T-helper 9 cell (primary cell): ENCODE results near the gene TRPM8.
"Not testable (repeated sequence)": the region's sequence is repeated elsewhere in the genome, so short reads cannot be mapped to it uniquely, and the experiment has no call there.

Experiments used
- DNase-seq: peaks from one replicate; pipeline ENCODE4 v3.0.0-alpha.2; 2020

TRPM8 gene

GRCh38 chr2:233938676-233939370 is 21.6 kb downstream of the TRPM8 start:
- no peak for DNase-seq

DNA sequence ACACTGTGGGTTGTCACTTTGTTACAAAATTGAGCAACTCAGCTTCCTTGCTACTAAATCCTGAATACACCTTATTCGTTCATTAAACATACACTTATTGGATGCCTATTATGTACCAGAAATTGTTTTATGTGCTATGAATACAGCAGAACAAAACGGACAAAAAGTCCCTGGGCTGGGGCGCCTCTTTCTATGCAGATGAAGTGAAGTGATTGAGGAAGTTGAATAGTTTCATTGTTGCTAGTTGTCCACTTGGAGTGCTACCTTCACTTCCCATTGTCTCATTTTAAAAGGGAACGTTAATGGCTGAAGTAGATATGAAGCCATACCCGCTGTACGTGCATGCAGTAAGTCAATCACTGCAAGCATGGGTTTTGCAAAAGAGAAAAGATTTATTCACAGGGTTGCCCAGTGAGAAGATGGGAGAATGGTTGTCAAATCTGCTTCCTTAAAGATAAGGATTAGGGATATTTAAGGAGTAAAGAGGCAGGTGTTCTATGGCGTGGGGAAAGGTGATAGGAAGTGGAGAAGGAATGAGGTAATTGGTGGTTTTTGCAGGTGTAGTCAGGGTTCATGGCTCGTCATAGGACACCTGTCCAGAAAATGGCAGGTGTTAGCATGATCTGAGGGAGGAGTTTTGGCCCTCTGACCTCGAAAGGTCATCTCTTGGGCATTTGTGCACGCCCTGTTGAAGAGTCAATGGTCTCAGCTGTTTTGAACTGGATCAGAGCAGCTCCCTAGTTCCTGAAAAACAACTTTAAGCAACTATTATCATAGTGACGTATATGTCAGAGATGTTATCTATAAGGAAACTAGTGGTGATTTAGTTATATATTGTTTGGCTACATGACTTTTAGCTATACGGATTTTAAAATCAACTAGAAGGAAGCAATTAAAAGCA is 23.5 kb downstream of the TRPM8 start:
- DNase-seq: no peak

- DNase-seq: no peak
Observed at GRCh38 chr2:233942731-233943130, 25.6 kb downstream of the TRPM8 start.

DNA sequence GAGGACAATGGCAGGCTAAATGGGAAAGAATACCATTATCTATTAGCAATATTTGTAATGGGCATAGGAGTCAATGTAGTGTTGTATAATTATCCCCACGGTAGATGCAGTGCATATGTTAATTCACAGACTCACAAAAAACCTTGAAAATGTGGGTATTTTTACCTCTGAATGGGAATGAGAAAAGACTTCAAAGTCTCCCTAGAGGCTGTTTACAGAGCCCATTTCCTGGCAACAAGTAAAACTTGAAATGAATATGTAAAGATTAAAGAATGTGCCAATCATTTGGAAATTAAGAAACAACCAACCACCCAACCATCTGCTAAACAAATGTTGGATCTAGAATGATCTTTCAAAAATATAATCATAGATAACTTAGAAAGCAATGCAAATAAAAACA is 27.1 kb downstream of the TRPM8 start:
- DNase-seq: no peak

DNA sequence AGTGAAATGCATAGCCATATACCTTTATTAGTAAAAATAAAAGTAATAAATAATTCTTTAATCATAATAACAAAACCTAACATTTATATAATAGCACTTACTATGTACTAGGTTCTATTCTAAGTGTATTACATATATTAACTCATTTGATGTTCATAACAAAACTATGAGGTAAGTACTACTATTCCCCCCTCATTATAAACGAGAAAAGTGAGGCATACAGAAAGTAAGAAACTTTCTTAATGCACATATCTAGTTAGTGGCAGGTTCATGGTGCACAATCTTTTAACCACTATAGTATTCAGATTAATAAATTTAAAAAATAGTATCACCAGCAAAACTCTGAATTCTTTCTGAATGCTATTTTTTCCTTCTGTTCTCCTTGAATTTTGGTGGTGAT is 27.5 kb downstream of the TRPM8 start:
- no peak for DNase-seq

GRCh38 chr2:233945146-233945545 is 28.0 kb downstream of the TRPM8 start:
- no peak for DNase-seq

DNA sequence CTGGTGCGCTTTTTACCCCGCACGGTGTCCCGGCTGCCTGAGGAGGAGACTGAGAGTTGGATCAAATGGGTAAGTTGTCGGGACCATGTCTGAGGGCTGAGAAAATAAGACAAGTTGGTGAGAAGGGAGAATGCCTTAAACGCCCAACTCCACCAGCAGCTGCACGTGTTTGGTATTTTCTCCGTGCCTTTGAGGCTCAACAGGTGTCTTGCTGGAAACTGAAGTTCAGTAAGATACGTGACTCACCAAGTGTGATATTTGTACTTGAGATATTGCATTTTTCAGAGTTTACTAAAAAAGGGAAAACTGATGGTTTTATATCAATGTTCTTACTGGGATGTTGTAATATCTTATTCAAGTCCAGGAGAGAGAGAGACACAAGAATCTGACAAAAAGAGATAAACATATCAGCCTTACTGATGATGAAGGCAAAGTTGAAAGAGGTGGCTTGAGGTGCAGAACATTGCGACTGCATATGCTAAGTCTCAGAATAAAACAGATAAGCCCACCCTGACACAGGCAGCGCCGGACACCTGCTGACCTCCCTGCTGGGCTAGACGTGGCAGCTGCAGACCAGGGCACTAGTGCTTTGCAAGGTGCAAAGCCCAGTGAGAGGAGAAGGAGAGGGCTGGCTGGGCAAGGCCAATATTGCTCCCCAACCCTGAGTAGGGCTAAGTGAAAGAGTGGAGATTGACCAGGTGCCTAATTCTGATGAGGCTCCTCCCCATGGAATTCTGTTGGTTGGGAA is 33.1 kb downstream of the TRPM8 start:
- DNase-seq: no peak

- DNase-seq: no peak
Observed at GRCh38 chr2:233952335-233952734, 35.2 kb downstream of the TRPM8 start.

- no peak for DNase-seq
Observed at GRCh38 chr2:233953087-233953801, 36.1 kb downstream of the TRPM8 start.

DNA sequence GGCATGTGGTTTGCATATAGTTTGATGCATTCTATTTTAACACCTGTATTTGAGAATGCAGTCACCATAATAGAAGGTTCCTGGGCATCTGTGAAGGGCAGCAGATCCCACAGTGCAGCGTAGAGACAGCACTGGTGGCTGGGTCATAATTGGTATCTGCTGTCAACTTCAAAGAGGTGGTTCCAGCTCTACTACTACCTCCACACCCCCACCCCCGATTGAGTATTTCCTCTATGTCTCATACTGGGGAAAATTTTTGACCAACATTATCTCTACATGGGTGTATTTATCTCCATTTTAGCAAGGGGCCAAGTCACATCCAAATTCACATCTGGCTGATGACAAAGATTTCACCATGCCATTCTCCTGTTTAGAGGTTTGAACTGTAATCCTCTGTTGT is 43.0 kb downstream of the TRPM8 start:
- no peak for DNase-seq

DNA sequence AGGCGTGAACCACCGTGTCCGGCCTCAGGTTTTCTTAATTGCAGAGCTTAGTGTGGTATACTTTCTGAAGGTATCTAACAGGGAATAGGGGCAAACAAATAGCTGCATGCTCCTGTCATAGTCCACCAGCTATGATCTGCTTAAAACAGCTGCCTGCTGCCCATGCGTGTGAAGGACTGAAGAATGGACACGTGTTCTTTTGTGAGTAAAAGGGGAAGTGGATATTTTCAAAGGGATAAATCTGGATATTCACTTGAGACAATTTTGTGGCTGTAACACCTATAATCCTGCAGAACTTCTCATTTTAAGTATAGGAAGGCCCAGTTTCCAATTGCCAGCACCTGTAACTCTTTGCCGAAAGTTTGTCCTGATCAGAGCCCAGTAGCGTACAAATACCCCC is 44.7 kb downstream of the TRPM8 start:
- no peak for DNase-seq

- DNase-seq: no peak
Observed at GRCh38 chr2:233964581-233964980, 47.4 kb downstream of the TRPM8 start.

- no peak for DNase-seq
Observed at GRCh38 chr2:233965032-233965603, 47.9 kb downstream of the TRPM8 start.

DNA sequence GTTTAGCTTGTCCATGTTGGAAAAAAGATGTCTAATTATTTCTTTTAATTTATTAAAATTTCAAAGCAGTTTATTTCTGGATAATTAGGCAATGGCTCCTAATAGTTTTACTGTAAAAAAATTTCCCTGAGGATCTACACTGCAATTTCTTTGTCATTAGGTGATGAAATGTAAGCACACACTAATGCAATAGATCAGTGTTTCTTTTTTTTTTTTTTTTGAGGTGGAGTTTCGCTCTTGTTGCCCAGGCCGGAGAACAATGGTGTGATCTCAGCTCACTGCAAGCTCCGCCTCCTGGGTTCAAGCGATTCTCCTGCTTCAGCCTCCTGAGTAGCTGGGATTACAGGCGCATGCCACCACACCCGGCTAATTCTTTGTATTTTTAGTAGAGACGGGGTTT is 48.5 kb downstream of the TRPM8 start:
- DNase-seq: not testable (repeated sequence)

- DNase-seq: no peak
Observed at GRCh38 chr2:233966388-233966787, 49.2 kb downstream of the TRPM8 start.

DNA sequence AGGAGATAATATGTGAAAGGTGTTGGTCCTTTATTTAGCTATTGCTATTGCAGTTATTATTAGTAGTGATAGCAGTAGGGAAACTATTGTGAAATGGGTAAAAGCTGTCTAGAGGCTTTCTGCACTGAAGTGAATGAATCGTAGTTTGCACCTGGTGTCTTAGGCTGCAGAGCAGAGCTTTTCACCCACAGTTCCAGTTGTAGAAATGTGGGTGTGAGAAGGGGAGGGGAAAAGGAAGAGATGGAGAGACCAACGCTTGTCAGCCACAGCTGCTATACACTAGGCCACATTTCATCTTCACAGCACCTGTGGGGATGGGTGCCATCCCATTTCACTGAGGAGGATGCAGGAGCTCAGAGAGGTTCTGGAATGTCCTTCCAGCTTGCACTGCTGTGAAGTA is 50.0 kb downstream of the TRPM8 start:
- DNase-seq: no peak

GRCh38 chr2:233968556-233968955 is 51.4 kb downstream of the TRPM8 start:
- DNase-seq: no peak

DNA sequence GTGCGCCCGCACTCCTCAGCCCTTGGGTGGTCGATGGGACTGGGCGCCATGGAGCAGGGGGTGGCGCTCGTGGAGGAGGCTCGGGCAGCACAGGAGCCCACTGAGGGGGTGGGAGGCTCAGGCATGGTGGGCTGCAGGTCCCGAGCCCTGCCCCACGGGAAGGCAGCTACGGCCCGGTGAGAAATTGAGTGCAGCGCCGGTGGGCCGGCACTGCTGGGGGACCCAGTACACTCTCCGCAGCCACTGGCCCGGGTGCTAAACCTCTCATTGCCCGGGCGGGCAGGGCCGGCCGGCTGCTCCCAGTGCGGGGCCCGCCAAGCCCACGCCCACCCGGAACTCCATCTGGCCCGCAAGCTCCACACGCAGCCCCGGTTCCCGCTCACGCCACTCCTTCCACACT is 55.3 kb downstream of the TRPM8 start:
- DNase-seq: not testable (repeated sequence)

DNA sequence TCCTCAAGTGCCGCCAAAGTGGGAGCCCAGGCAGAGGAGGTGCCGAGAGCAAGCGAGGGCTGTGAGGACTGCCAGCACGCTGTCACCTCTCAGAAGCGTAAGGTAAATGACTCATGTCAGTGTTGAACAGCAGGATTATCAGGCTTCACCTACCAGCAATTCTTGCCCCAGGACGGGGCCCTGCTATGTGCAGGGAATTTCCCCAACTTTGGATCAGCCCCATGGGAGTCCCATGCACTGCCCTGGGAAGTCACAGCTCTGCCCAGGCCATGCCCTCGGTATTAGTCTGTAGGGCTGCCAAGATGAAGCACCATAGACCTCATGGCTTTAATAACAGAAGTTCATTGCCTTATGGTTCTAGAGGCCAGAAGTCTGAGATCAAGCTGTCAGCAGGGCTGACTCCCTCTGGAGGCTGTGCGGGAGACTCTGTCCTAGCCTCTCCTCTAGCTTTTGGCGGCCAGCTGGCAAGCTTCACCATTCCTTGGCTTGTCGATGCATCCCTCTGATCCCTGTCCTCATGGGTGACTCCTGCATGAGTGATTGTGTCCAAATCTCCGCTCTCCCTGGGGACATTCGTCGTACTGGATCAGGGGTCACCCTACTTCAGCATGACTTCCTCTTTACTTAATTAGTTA is 55.9 kb downstream of the TRPM8 start:
- DNase-seq: no peak

DNA sequence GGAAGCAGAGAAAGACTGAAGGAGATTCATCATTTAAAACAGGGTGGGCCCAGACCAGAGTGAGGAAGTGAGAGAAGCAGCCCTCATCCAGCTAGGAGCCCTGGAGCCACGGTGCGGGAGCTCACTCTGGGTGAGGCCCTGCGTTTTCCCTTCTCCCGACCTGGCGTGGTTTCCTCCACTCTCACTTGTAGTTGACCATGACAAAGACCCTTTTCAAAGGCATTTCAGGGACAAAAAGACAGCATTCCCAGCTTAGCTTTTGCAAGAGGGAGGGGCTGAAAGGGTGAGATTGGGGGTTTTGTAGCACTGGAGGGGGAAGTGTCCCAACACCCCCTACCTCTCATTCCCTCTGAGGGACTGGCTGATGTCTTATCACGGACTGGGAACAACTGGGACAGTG is 56.6 kb downstream of the TRPM8 start:
- DNase-seq: no peak

GRCh38 chr2:233974530-233975071 is 57.4 kb downstream of the TRPM8 start:
- no peak for DNase-seq

DNA sequence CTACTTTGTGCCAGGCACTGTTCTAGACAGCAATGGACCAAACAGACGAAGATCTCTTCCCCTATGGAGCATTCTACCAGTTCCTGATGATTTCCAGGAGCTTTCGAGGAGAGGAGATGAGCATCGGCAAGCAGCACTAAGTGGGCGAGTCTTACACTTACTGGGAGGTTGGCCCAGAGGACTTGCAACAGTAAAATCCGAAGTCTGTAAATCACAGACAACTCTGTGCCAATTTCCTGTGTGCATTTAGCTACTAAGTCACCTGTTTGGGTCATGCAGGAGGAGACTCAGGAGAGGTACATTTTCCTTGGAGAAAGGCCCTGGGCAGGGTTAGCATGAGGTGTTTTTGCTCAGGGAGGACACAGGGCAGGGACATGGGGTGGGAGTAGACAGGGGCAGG is 58.9 kb downstream of the TRPM8 start:
- no peak for DNase-seq
